ENCODE results near the gene PFAS. TPM values are rescaled to one million over a fixed set of nuclear protein-coding genes. Genes with fewer than 3 reads are reported as not detected.
"Not testable (repeated sequence)": the region's sequence is repeated elsewhere in the genome, so short reads cannot be mapped to it uniquely, and the experiment has no call there.

Gene PFAS
- total RNA-seq, 1 donor, result 18.8 TPM

GRCh38 chr17:8209907-8210760 lies 39.0 kb upstream of the PFAS start, which contains the start of gene AURKB:
TSS of gene AURKB (minus strand) at chr17:8210575. CDS start at chr17:8210224, 351 bp downstream.
- peak within 1 kb of the TSS; percentile 97 for H2AFZ ChIP-seq (ENCODE audit: low read length)
- H3K4me2 ChIP-seq (ENCODE audit: insufficient read depth, low read length), result peak within 1 kb of the TSS; percentile 98
- DNase-seq (ENCODE audit: insufficient read length, low spot score, missing footprints), result peak; percentile 98
- H3K79me2 ChIP-seq (ENCODE audit: insufficient read depth, low read length), result peaks cover 29% of the 10 kb centered on the region
- H3K4me1 ChIP-seq (ENCODE audit: insufficient read depth, low read length), result peaks cover 17% of the 10 kb centered on the region
- no peaks in the 10 kb centered on the region for H3K9me3 ChIP-seq (ENCODE audit: low read depth, low read length)
- no peaks in the 10 kb centered on the region for H3K27me3 ChIP-seq (ENCODE audit: insufficient read depth, low read length)
- peak within 1 kb of the TSS; percentile 96 for H3K4me3 ChIP-seq (ENCODE audit: insufficient read depth, low read length)
- peaks cover 4% of the 10 kb centered on the region for H3K36me3 ChIP-seq (ENCODE audit: insufficient read depth, low read length)
- H3K27ac ChIP-seq (ENCODE audit: low read depth, low read length), result peak within 1 kb of the TSS; percentile 90
- no peak for TF ChIP-seq CTCF (IDR thresholded peaks at IDR 0.05; ENCODE audit: extremely low read depth, low read depth, low read length)
- H4K20me1 ChIP-seq (ENCODE audit: insufficient read depth, low read length), result no peaks in the 10 kb centered on the region

- Histone ChIP-seq H3K4me3 (ENCODE audit: insufficient read depth, low read length) (peak overlapping the region; percentile 96), H3K4me2 (ENCODE audit: insufficient read depth, low read length) (peak overlapping the region; percentile 98), H3K27ac (ENCODE audit: low read depth, low read length) (peak overlapping the region; percentile 90), H3K4me1 (ENCODE audit: insufficient read depth, low read length) (peaks cover 17% of the 10 kb centered on the region), H3K79me2 (ENCODE audit: insufficient read depth, low read length) (peaks cover 29% of the 10 kb centered on the region), H4K20me1 (ENCODE audit: insufficient read depth, low read length) (no peaks in the 10 kb centered on the region), H3K27me3 (ENCODE audit: insufficient read depth, low read length) (no peaks in the 10 kb centered on the region), H2AFZ (ENCODE audit: low read length) (peak overlapping the region; percentile 97), H3K36me3 (ENCODE audit: insufficient read depth, low read length) (peaks cover 4% of the 10 kb centered on the region), H3K9me3 (ENCODE audit: low read depth, low read length) (no peaks in the 10 kb centered on the region)
- DNase-seq (ENCODE audit: insufficient read length, low spot score, missing footprints), result no peak
- no peak for TF ChIP-seq CTCF (IDR thresholded peaks at IDR 0.05; ENCODE audit: extremely low read depth, low read depth, low read length)
Measured at GRCh38 chr17:8210761-8211458, 38.2 kb upstream of the PFAS start.

GRCh38 chr17:8212312-8213180 lies 36.5 kb upstream of the PFAS start:
- H2AFZ ChIP-seq (ENCODE audit: low read length), result no peak overlapping the region
- H3K27ac ChIP-seq (ENCODE audit: low read depth, low read length), result no peak overlapping the region
- no peaks in the 10 kb centered on the region for H3K36me3 ChIP-seq (ENCODE audit: insufficient read depth, low read length)
- H3K27me3 ChIP-seq (ENCODE audit: insufficient read depth, low read length), result no peaks in the 10 kb centered on the region
- TF ChIP-seq CTCF (IDR thresholded peaks at IDR 0.05; ENCODE audit: extremely low read depth, low read depth, low read length), result no peak
- no peaks in the 10 kb centered on the region for H3K9me3 ChIP-seq (ENCODE audit: low read depth, low read length)
- H4K20me1 ChIP-seq (ENCODE audit: insufficient read depth, low read length), result no peaks in the 10 kb centered on the region
- H3K4me3 ChIP-seq (ENCODE audit: insufficient read depth, low read length), result no peak overlapping the region
- peaks cover 20% of the 10 kb centered on the region for H3K79me2 ChIP-seq (ENCODE audit: insufficient read depth, low read length)
- H3K4me1 ChIP-seq (ENCODE audit: insufficient read depth, low read length), result peaks cover 17% of the 10 kb centered on the region
- DNase-seq (ENCODE audit: insufficient read length, low spot score, missing footprints), result no peak
- no peak overlapping the region for H3K4me2 ChIP-seq (ENCODE audit: insufficient read depth, low read length)

- not testable (repeated sequence) for H3K4me2 ChIP-seq (ENCODE audit: insufficient read depth, low read length); H3K4me3 ChIP-seq (ENCODE audit: insufficient read depth, low read length); H2AFZ ChIP-seq (ENCODE audit: low read length); H3K9me3 ChIP-seq (ENCODE audit: low read depth, low read length); H3K36me3 ChIP-seq (ENCODE audit: insufficient read depth, low read length); H3K79me2 ChIP-seq (ENCODE audit: insufficient read depth, low read length); H3K27ac ChIP-seq (ENCODE audit: low read depth, low read length); H3K27me3 ChIP-seq (ENCODE audit: insufficient read depth, low read length); DNase-seq (ENCODE audit: insufficient read length, low spot score, missing footprints); H4K20me1 ChIP-seq (ENCODE audit: insufficient read depth, low read length)
- H3K4me1 ChIP-seq (ENCODE audit: insufficient read depth, low read length), result peaks cover 11% of the 10 kb centered on the region
Measured at GRCh38 chr17:8214000-8214399, 35.1 kb upstream of the PFAS start.

Measured in osteoblast (primary cell).